GM11168 (cell line): ENCODE results near the gene PHYKPL.
"Not testable (repeated sequence)": the region's sequence is repeated elsewhere in the genome, so short reads cannot be mapped to it uniquely, and the experiment has no call there.

Experiments
- in situ Hi-C: fragments of 300-500 bp; cut with MboI; formaldehyde crosslinking; loops from one replicate; pipeline ENCODE4 v1.12.0; 2022; ENCODE audit warnings: low sequenced_read_pairs; ENCODE audit not compliant: unreplicated experiment

PHYKPL gene

DNA sequence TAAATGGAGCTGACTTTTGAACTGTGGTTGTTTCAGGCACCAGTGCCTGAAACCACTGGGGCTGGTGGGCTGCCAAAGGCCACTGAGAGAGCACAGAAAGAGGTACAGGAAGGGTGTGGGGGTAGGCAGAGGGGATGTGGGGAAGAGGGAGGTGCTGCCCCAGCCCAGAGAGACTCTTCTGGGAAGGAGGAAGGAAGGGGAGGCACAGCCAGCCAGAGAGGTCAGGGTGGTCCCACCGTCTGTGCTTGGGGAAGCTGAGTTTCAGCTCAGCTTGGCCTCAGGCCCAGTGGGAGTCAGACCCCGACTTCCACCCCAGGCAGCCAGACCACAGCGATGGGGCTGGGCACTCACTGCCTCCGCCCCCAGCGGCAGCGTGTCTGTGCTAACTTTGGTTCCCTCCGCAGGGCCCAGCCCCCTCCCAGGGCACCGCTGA, 8.6 kb upstream of the PHYKPL start:
- in situ Hi-C loops = no loop called here

DNA sequence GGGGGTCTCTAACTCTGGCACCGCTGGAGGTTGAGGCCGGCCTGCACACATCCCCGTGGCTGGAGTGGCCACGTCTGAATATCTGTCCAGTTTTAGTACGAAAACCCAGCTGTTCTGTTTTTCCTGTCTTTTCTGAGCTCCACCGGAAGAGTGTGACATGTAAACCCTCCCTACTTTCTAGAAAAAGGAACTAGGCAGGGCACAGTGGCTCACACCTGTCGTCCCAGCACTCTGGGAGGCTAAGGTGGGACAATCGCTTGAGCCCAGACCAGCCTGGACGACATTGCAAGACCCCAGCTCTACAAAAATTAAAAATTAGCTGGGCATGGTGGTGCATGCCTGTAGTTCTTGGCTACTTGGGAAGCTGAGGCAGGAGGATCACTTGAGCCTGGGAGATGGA, 8.2 kb upstream of the PHYKPL start:
- in situ Hi-C loops = no loop called here

DNA sequence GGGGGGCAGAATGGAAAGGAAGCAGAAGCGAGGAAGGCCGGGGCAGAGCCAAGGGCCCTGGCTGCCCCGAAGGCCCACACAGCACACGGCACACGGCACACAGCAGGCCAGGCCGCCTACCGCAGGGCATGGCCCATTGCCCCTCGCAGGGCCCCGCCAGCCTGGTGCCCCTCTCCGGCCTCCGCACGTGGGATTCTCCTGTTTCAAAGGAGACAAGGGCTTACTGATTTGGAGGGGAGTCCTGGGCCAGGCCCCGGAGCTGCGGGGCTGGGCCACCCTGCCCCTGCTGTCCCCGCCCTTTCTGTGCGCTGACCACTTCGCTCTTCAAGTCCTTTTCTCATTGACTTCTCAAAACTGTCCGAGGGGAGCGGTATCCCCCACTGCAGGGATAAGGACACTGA, 7.7 kb upstream of the PHYKPL start:
- in situ Hi-C loops = no loop called here

DNA sequence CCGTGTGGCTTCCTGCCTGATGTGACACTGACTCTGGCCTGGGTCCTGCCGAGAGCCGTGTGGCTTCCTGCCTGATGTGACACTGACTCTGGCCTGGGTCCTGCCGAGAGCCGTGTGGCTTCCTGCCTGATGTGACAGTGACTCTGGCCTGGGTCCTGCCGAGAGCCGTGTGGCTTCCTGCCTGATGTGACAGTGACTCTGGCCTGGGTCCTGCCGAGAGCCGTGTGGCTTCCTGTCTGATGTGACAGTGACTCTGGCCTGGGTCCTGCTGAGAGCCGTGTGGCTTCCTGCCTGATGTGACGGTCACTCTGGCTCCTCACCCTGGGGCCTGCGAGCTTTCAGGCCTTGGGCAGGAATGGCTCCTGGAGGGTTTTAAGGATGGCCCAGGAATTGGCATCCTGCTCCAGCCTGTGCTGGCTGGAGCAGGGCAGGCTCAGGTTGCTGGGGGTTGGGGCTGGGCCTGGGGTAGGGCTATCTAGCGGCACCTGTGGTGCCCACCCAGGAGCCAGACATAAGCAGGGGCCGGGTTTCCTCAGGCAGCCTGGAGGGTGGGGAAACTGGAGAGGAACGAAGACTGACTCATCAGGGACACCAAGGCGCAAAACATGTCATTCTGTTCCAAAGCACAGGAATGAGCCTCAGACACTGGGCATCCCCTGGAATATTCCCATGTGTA, 7.2 kb upstream of the PHYKPL start:
- in situ Hi-C loops = not testable (repeated sequence)

DNA sequence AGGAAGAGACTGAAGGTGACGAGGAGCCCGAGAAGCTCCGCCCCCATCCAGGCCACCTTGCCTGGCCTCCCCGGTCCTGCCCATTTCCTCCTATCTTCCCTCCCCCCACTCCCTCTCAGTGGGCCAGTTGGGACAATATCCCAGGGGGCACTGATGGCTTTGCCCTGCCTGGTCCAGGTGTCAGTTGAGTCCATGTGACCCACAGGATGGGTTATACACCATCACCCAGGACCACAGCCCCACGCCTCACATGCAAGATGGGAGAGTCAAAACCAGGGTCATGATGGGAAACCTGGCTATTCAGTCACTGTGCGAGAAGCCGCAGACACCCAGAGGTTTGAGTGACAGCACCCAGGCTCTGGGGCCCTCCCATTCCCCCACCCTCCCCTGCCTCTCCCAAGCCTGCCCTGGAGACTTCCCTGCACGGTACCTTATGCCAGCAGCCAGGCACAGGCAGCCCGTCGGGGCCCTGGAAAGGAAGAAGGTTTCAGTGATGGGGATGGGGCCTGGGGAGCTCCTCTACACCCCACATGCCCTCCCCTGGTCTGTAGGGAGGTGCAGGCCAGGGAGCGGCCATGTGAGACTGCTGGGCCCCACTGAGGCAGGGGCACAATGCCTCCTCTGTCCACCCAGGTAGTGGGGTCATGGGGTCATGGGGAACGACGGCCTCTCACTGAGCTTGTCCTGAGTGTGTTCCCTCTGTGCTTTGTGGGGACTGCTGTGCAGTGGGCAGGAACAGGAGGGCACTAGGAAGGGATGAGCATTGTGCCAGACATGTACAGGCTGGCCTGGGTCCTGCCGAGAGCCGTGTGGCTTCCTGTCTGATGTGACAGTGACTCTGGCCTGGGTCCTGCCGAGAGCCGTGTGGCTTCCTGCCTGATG, 6.3 kb upstream of the PHYKPL start:
- in situ Hi-C loops = no loop called here

DNA sequence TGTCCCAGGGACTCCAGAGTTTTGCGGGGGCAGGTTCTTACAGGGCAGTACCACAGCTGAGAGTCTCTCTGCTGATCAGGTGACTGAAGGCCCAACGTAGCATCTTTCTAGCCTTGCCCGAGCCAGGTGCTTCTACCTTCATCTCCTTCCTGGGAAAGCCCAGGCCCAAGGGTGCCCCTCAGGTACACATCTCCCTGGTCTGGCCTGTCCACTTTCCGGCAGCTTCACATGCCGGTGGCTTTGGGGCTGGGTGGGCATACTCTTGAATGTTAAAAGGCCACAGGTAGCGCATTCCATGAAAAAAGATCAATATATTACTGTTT, 5.7 kb upstream of the PHYKPL start:
- in situ Hi-C loops = no loop called here

DNA sequence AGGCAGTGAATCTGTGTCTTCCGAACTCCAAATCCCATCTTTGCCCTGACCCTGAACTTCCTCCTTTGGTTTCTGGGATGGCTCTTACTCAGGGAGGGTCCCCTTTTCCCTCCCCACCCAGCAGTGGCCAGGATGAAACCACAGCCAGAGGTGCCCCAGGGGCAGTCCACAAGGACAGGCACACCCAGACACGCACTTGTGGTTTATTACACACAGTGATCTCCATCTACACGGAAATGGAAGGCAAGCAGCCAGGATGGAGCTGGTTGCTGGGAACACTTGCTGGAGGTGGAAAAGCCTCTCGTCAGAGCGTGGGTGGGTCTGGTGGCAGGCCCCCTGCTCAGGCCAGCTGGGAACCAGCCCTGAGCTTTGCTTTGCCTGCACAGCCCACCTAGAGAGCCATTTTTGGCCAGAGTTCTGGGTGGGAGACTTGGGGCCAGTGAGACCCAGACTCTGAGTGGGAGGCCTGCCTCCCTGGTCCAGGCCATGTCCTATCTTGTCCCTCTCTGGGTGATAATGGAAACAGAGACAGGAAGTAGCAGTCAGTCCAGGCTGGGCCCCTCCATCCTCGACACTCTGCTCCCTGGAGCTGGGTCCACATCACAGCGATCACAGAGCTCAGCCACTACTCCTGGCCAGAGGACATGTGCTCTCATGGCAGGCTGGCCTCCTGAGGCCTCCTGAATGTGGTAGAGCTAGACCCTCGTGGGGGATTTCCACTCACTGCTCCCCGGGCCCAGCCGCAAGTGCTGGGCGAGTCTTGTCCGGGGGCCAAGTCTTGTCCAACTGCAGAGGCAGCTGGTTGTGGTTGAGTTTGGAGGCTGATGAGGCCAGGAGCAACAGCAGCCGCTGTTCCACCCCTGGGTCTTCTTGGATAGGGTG, 5.1 kb upstream of the PHYKPL start:
- in situ Hi-C loops = no loop called here

DNA sequence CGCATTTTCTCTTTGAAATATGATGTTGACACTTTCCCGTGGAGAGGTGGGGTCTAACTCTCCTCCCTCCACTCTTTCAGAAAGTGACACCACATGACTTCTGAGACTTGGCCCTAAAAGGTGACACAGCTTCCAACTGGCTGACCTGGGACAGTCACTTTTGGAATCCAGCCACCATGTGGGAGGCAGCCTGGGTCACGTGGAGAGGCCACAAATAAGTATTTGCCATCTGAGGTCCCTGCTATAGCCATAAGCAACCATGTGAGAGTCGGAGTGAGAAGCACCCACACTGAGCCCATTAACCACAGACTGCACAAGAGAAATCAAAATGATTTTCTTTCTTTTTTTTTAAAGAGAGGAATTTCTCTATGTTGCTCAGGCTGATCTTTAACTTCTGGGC, 4.1 kb upstream of the PHYKPL start:
- in situ Hi-C loops = no loop called here

DNA sequence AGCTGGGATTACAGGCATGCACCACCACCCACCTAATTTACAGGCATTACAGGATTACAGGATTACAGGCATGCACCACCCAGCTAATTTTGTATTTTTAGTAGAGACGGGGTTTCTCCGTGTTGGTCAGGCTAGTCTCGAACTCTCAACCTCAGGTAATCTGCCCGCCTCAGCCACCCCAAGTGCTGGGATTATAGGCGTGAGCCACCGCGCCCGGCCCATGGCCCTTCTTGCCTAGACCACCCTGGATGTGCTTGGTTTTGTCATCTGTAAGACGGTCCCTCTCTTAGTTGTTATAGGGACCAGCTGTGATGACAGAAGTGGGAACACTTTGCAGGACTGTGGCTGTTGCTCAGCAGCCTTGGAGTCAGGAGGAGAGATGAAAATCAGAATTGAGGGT, 3.5 kb upstream of the PHYKPL start:
- in situ Hi-C loops = no loop called here

DNA sequence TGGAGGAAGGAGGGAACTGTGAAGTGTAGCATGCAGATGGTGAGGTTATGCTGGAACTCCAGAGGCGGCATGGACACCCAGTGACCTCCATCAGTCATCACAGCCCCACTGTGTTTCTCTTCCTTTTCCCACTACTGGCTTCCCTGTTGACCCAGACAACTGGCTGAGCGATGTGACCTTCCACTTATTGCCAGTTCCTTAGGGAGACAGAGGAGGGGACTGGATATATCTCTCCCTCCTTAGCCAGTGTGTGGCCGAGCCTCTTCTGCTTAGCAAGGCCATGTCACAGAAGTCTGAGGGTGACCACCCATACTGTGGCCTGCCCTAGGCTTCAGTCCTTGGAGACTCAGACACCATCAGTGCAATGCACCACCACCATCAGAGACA, 3.0 kb upstream of the PHYKPL start:
- in situ Hi-C loops = no loop called here

DNA sequence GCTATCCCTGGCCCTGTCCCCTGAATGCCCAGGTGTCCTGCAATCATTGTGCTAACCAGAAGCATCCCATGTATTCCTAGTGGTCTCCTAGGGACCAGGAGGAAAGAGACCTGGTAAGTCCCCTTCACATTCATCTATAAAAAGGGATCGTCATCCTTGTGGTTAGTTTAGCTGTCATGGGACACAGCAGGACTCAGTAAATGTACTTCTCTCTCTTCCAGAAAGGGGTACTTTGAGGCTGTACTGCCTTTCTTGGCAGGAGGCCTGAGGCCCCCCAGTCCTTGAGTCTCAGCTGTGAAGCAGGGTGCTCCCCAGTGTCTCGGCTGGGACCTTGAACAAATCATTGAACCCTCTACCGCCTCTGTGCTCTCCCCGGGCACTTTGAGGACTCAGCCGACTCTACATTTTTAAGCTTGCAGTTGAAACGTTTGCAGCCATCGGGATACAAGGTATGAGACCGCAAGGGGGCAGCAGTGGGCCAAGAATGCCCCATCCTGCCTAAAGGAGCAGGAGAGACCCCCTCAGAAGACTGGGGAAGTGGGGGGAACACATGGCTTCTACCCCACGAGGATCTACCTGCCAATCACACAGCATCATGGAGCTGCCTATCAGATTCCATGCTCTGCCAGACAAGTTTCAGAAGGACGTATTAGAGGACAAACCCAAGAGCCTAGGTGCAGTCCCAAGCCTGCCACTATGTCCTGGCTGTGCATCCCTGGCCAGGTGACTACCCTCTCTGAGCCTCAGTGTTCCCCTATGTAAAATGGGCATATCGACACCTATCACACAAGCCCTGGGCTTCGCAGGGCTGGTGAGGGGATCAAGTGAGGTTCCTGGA, 2.4 kb upstream of the PHYKPL start:
- in situ Hi-C loops = no loop called here

DNA sequence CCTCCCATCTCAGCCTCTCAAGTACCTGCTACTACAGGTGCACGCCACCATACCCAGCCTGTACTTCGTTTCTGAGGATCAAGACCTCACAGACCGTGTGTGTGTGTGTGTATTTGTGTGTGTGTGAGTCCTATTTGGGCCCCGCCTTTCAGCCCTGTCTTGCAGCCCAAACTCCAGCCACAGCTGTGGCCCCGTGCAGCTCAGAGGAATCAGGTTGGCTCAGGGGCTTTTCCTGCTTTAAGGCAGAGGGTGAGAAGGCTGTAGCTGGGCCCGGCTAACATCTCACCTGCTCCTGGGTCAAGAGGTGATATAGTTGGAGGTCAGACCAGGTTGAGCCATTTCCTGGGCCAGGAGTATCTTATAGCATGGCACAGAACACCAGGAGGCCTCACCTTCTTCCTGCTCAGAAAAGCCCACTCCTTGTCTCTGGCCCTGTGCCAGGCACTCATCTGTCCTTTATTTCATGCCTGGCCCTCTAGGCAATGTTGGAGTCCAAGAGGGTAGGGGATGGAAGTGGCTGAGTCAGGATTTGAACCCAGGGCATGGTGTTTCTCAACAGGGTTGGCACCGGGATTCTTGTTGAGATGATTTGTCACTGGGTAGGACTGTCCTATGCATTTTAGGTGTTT, 1.6 kb upstream of the PHYKPL start:
- in situ Hi-C loops = no loop called here

DNA sequence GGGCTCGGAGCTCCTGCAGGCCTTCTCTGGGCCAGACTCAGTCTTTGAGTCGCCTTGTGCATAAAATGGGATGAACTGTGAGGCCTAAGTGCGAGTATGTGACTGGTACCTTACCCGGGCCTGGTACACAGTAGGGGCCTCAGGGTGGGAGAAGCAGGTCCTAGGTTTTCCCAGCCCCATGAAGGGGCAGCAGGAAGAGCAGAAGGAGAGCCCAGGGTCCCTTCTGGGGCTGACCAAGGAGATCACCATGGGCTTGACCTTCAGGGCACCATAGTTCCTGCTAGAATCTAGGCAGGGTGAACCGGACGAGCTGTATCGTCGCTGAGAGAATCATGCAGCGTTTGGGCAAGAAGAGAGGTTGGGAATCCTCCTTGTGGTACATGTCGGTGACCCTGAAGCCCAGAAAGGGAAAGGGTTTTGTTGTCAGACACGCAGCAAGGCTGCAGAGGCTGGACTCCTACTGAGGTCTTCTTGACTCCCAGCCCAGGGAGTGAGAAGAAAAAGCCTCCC, 373 bp upstream of the PHYKPL start:
- in situ Hi-C loops = no loop called here

DNA sequence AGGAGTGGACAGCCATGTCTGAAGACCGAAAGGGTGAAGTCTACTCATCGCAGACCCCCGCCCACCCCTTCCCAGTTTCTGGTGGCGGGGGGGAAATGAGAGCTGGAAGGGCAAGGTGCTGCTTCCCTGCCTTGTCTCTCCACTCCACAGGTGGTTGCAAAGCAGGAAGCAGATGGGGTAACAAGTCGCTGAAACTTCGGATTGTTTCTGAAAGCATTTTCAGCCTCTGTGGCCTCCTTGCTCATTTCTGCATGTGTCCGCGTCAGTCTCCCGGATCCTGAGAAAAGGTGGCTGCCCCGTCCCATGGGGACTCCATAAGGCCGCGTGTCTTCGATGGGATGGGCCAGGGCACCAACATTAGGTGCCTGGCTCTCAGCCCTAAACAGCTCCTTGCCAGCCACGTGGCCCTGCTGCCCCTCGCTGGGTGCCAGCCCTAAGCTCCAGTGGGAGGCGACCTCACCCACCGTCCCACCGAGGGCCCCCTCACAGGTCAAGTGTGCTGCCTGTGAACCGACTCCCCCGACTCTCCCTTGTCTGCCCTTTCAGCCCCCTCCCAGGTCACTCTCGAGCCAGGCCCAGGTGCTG, 971 bp downstream of the PHYKPL start:
- in situ Hi-C loops = no loop called here

DNA sequence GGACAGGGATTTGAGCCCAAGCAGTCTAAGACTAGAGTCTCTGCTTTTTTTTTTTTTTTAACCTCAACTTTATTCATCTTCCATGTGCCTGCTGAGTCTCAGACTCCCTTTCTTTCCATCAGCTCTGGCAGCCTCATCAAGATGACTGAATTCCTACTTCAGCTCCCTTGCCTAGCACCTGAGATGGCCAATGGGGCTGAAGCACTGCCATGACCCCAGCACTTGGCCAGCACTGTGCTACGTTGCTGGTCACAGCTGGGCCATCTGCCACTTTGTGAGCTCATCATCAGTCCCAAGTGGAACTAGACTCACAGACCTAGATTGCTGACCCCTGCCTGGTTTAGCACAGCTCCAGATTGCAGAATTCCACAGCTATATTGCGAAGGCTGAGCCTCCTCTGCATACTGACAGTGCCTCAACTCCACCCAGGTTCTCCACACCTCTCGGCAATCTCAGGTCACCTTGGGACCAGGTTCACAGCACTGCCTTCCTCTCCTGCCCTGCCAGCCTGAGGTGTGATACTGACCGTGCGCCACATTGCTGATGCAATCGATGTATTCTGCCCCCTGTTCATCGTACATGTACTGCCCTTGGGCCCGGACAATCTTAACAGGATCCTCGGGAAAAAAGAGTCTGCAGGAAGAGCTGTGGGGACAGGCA, 1.6 kb downstream of the PHYKPL start:
- in situ Hi-C loops = no loop called here

DNA sequence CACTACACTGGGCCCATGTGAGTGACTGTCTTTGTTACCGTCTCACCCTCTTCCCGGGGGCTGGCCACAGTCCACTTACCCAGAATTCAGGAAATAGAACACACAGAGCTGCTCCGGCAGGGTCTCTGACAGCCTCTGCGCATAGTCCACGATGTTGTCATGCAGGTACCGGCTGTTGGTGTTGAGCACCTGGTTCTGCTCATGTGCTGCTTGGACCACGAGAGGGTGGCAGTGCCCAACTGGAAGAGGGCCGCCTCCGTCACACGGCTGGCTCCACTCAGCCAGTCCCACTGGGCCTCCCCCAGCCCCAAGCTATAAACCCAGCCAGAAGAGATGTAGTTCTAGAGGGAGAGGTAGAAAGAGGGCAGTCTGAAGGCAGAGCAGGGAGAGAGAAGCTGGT, 2.7 kb downstream of the PHYKPL start:
- in situ Hi-C loops = no loop called here

DNA sequence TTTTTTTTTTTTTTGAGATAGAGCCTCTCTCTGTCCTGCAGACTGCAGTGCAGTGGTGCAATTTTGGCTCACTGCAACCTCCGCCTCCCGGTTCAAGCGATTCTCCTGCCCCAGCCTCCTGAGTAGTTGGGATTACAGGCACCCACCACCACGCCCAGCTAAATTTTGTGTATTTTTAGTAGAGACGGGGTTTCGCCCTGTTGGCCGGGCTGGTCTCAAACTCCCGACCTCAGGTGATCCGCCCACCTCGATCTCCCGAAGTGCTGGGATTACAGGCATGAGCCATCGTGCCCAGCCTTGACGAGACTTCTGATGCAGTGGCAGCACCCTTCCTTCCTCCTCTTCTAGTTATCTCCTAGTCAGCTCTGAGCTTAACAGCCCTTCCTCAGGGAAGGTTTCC, 3.5 kb downstream of the PHYKPL start:
- in situ Hi-C loops = not testable (repeated sequence)

DNA sequence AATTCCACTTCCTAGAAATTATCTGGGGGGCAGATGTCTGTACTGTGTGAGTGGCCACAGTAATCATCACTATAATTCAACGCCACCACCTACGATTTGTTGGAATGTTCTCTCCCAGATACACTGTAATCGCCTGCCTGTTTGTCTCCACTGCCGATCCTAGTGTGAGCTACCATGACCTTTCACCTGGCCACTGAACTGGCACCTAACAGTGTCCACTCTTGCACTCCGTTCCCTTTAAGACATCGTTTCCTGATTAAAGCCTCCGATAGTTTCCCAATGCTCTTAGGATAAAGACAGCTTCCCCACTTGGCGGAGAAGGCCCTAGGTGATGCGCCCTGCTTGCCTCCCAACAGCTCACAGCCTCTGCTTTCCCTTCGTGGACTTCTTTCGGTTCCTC, 4.0 kb downstream of the PHYKPL start:
- in situ Hi-C loops = no loop called here

DNA sequence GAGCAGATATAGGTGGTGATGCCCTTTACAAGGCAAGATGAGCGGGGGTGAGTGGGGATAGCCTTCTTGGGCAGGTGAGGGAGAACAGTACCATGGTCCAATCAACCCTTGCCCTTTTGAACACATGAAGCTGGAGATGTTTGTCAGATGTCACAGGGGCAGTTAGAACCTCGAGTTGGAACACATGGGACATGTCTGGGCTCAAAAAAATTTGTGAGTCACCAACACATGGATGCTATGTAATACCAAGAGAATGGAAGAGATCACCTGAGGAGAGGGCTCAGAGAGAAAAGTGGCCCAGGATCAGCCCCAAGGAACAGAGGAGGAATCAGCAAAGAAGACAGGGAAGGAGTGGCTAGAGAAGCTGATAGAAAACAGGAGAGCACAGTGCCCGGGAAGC, 4.7 kb downstream of the PHYKPL start:
- in situ Hi-C loops = no loop called here
